MCF 10A (cell line): ENCODE measurements around the gene DOCK9. TPM values are rescaled to one million over a fixed set of nuclear protein-coding genes. Genes with fewer than 3 reads are reported as not detected.

ENCODE experiments used
- BruUV-seq: library from RNA; stranded (reverse); fragments of 400-500 nt; replicated peaks from 2 replicates; lab custom pipeline; 2021; lab: Mats Ljungman, UMichigan
- CTCF ChIA-PET: fragments of 300-600 bp; sonication (Branson Sonifier 250); formaldehyde crosslinking; extraction: SDS; loops from one replicate; lab custom pipeline; 2021; ENCODE audit warnings: antibody characterized with exemption, inconsistent platforms; lab: Yijun Ruan, JAX
- POLR2A ChIA-PET: fragments of 300-600, 350-650 bp; sonication (Branson Sonifier 250); formaldehyde crosslinking; extraction: SDS; loops from one replicate; lab custom pipeline; 2020; ENCODE audit warnings: antibody characterized with exemption, inconsistent platforms; lab: Yijun Ruan, JAX
- DNase-seq: peaks from one replicate; pipeline ENCODE4 v3.0.0-alpha.2; 2018; ENCODE audit not compliant: unreplicated experiment
- H3K27ac Mint-ChIP-seq: one replicate; pipeline ENCODE4 v1.8.0; 2022; ENCODE audit warnings: mild to moderate bottlenecking, low read depth, mixed read lengths; ENCODE audit not compliant: unreplicated experiment
- H3K27me3 Mint-ChIP-seq: one replicate; pipeline ENCODE4 v1.8.0; 2022; ENCODE audit warnings: mixed read lengths; ENCODE audit not compliant: insufficient read depth, unreplicated experiment
- H3K36me3 Mint-ChIP-seq: one replicate; pipeline ENCODE4 v1.8.0; 2022; ENCODE audit warnings: mild to moderate bottlenecking, moderate library complexity, mixed read lengths; ENCODE audit not compliant: insufficient read depth, unreplicated experiment
- H3K4me1 Mint-ChIP-seq: one replicate; pipeline ENCODE4 v1.8.0; 2022; ENCODE audit warnings: mixed read lengths; ENCODE audit not compliant: insufficient read depth, unreplicated experiment
- H3K4me3 Mint-ChIP-seq: one replicate; pipeline ENCODE4 v1.8.0; 2022; ENCODE audit warnings: mild to moderate bottlenecking, moderate library complexity, mixed read lengths; ENCODE audit not compliant: unreplicated experiment
- H3K9me3 Mint-ChIP-seq: one replicate; pipeline ENCODE4 v1.8.0; 2022; ENCODE audit warnings: mixed read lengths; ENCODE audit not compliant: unreplicated experiment
- intact Hi-C: fragments of 100-400 bp; cut with micrococcal nuclease; formaldehyde crosslinking; loops from 2 replicates; pipeline ENCODE4 v1.14.1; 2022
- total RNA-seq: library from RNA; stranded (reverse); gene quantifications from 2 replicates; pipeline ENCODE4 v1.2.3, GENCODE V29; 2022
- TF ChIP-seq, protein P1 (sequence below): fragments of 200-600 bp; IDR thresholded peaks from one replicate; pipeline ENCODE4 v1.8.0; 2022; ENCODE audit warnings: antibody characterized with exemption, mild to moderate bottlenecking; ENCODE audit not compliant: unreplicated experiment

Gene DOCK9
- total RNA-seq, 1 experiment from 2014 or later = 77.0 TPM

DNA sequence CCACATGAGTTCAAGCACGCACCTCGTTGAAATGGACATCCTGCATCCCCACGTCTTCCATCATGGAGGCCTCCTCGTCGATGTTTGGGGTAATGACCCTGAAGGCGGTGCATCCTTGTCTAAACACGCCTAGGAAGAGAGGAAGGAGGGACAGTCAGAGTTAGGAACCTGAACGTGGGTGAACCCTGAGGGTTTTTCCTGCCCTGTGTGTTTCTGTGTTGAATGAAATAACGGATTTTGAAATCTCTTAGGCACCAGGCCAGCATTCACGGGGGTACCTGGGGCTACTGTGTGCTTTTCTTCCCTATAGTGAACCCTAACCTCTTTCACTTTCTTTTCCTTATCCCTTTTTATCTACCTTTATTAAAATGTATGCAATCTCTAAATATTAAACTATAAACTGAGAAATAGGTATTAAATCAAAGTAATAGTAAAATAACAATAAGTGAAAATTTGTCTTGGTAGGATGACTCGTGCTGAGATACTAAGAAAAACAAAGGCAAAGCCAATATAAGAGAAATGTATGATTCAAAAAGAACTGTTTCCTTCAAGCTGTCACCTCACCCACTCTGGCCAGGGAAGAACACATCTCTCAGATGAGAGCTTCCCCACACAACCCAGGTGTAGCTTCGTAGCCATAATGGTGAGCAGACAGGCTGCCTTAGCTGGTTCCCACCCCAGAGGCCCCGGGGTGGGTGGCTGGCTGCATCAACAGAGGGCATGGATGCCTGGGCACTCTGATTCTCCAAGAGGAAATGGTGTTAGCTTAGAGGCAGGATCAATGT, 153.3 kb downstream of the DOCK9 start:
- Mint-ChIP-seq H3K27ac (peak overlapping the region; percentile 57), H3K36me3 (peaks cover 62% of the 10 kb centered on the region), H3K27me3 (no peaks in the 10 kb centered on the region), H3K4me1 (no peaks in the 10 kb centered on the region), H3K9me3 (no peaks in the 10 kb centered on the region), H3K4me3 (no peak overlapping the region)
- intact Hi-C loops = no loop called here
- DNase-seq = peak; percentile 51
- ChIA-PET POLR2A (no interaction called here), CTCF (interaction anchor here (0.8 to 1.0 kb wide), 2 partner anchors 11 to 18 kb away, joined by 3 to 4 read pairs; no protein-coding TSS in a partner anchor)
- TF ChIP-seq, protein P1, sequence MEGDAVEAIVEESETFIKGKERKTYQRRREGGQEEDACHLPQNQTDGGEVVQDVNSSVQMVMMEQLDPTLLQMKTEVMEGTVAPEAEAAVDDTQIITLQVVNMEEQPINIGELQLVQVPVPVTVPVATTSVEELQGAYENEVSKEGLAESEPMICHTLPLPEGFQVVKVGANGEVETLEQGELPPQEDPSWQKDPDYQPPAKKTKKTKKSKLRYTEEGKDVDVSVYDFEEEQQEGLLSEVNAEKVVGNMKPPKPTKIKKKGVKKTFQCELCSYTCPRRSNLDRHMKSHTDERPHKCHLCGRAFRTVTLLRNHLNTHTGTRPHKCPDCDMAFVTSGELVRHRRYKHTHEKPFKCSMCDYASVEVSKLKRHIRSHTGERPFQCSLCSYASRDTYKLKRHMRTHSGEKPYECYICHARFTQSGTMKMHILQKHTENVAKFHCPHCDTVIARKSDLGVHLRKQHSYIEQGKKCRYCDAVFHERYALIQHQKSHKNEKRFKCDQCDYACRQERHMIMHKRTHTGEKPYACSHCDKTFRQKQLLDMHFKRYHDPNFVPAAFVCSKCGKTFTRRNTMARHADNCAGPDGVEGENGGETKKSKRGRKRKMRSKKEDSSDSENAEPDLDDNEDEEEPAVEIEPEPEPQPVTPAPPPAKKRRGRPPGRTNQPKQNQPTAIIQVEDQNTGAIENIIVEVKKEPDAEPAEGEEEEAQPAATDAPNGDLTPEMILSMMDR = no peak
- BruUV-seq = no TSS peak

DNA sequence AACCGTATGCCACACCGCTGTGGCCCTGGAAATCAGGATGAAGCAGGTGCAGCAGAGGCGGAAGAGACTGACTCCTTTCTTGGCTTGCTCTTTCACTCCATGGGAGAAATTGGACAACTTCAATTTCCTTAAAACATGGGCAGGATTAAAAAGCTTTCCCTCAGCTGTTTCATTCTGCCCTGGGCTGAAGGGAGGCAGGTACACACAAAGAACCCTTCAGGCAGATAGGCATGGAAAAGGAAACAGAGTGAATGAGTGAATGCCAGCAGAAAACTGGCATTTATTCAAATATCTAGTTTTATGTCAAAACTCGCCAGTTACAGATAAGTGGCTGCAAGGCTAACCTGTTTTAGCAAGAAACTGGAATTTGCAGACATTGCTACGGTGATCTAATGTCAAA, 154.4 kb downstream of the DOCK9 start:
- CTCF ChIA-PET = no interaction called here
- no TSS peak for BruUV-seq
- TF ChIP-seq, protein P1 = no peak
- Mint-ChIP-seq H3K4me3 (no peak overlapping the region), H3K4me1 (no peaks in the 10 kb centered on the region), H3K36me3 (peaks cover 51% of the 10 kb centered on the region), H3K9me3 (no peaks in the 10 kb centered on the region), H3K27ac (no peak overlapping the region), H3K27me3 (no peaks in the 10 kb centered on the region)
- POLR2A ChIA-PET = no interaction called here
- DNase-seq = no peak
- intact Hi-C loops = no loop called here

DNA sequence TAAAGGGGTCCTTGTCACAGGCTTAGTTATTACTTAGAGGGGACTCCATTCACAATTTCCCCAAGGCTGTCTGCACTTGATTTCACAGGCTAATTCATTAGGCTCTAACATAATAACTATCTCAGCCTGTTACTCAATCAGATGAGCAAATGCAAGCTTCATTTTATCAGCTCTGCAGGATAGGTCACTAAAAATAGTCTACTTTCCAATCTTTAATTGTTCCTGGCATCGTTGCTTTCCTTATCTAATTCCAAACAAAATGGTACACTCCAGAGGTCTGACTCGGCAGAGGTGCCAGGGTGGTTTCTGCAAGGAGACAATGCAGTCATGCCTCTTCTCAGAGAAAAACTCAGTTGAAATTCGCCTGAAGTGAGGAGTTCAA, 155.6 kb downstream of the DOCK9 start:
- Mint-ChIP-seq H3K4me3 (no peak overlapping the region), H3K27ac (no peak overlapping the region), H3K27me3 (no peaks in the 10 kb centered on the region), H3K36me3 (peaks cover 46% of the 10 kb centered on the region), H3K9me3 (no peaks in the 10 kb centered on the region), H3K4me1 (no peaks in the 10 kb centered on the region)
- DNase-seq = no peak
- no TSS peak for BruUV-seq
- intact Hi-C loops = no loop called here
- CTCF ChIA-PET = interaction anchor here (0.6 kb wide), 1 partner anchor 23 kb away, joined by 3 read pairs; no protein-coding TSS in a partner anchor
- TF ChIP-seq, protein P1 = no peak
- POLR2A ChIA-PET = no interaction called here

DNA sequence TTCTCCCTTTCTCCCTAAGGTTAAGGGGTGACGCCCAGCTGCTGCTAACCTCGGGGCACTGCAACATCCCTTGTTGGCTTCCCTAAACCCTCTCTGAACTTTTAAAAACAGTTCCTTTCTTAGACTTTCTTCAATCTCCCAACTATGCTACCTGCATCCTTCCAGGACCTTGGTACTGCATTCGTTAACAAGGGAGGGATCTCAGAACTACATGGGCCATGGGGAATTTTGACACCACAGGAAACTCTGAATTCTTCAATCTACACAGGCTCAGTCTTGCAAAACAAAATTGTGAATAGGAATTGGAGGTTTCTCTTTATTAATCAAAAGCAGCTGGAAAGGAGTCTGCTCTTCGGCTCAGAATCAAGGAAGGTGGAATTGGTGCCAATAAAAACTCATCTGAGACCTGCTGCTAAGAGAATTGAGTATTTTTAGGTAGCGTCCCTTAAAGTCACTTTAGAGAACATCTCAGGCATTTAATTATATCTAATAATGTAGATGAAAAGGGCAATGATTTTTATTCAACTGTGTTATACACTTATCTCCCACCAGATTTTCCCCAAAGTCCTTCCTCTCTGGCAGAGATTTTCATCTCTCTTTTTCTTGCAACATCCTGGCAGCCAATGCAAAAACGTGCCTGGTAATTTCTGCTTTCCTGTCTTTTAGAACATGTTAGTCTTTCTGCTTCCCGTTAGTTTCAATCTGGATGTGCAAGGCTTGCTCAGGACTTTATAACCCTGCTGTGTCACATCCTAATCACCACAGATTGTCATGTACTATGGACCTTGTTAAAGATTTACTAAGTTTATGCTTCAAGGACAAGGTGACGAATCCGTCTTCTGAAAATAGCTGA, 156.3 kb downstream of the DOCK9 start:
- peaks cover 50% of the 10 kb centered on the region for H3K36me3 Mint-ChIP-seq
- CTCF ChIA-PET = interaction anchor here (0.6 to 3.4 kb wide), 3 partner anchors 18 to 215 kb away, joined by 3 to 12 read pairs (median 3); no protein-coding TSS in a partner anchor
- BruUV-seq = no TSS peak
- no peaks in the 10 kb centered on the region for H3K4me1 Mint-ChIP-seq
- no peak overlapping the region for H3K4me3 Mint-ChIP-seq
- DNase-seq = no peak
- H3K27ac Mint-ChIP-seq = no peak overlapping the region
- TF ChIP-seq, protein P1 = no peak
- intact Hi-C loops = no loop called here
- no peaks in the 10 kb centered on the region for H3K27me3 Mint-ChIP-seq
- no peaks in the 10 kb centered on the region for H3K9me3 Mint-ChIP-seq
- POLR2A ChIA-PET = interaction anchor here (1.3 kb wide), 1 partner anchor 19 kb away, joined by 3 read pairs; no protein-coding TSS in a partner anchor
